ENCODE measurements around the gene TGFA.

TGFA gene

DNA sequence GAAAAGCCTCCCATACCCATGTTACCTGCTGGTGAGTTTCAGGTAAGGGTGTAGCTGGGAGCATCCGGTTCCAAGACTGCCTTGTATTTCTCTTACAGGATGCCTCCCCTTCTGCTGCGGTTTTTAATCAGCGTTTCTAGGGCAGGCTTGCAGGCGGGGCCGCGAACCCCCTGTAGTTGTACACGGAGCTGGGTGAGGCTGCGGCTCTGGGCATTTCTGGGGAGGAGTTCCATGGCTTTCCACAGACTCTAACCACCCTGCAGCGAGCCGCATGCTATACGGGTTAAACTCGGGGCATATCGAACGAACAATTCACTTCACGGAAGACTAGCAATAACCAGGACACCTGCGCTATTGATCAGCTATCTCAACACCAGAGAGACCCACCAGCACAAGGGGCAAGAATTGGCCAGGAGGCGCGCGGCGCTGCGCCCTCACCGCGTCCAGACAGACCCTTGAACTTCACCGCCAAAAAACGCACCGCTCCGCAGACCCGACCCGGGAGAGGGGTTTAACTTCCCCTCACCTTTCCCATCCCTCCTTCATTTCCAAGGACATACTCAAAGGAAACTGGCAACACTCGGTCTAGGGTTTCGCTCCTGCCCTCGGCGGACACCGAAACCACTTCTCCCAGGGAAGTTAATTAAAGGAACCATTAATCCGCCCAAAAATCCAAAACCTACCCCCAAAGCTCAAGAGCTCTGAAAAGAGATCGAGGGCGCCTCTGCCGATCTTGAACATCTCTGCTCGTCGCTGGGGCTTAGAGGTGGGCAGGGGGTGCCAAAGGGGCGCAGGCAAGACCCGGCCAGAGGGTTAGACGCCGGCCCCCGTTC, 909 bp downstream of the TGFA start:
- peak; percentile 9 for DNase-seq

DNA sequence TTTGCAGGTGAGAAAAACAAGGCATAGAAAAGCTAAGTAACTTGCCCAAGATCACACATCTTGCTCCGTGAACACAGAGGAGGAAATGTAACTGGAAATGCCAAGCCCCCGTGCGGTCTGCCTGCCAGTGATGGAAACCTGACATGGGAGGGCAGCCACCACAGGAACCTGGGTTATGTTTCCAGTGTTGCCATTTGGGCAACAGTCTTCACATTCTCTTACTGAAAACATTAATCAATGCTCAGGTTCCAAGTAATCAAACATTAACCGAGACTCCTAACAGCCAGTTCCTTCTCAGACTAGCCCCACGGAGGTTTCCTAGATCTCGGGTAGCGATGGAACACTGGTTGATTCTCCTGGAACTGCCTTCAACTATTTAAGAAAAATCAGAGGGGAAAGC, 2.5 kb downstream of the TGFA start:
- DNase-seq: no peak

DNA sequence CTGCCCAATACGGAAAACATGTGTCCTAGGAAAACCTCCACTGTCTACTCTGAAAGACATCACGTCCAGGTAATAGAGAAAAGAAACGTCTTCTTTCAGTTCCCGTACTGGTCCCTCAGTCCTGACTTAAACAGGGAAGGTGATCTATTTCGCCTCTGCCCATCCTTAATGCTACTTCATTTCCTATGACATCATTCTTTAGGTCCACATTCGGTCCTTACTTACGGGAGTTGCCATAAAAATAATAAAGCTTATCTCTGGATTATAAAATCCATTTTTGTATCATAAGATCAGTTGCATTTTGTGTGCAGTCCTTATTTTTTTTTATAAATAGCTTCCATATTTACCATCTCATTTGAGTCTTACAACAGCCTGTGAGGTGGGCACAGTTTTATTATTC, 3.7 kb downstream of the TGFA start:
- no peak for DNase-seq

DNA sequence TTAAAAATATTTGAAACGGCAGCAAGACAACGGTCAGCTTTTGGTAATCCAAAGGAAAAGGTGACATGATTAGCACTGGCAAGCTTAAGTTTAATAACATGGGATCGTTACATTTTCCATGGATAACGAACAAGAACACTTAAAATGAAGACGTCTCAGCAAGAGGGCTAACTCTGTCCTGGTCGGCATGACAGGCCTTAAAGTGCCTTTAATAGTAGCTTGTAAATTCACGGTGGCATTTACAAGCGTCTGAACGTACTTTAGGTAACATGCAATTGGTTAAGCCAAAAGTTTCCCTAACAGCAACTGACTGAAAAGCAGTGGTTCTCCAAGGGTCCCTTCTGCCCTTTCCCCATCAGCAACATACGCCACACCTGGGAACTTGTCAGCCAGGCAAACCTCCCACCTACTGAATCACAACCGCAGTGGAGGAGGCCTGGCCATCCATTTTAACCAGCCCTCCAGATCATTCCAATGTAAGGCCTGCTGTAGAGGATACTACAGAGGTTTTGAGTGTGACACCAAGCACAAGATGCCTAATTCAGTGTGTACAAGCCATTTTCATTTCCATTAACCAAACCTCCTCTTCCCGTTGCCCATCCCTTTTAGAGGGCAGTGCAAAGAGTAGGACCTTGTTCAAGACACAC, 4.4 kb downstream of the TGFA start:
- no peak for DNase-seq

DNA sequence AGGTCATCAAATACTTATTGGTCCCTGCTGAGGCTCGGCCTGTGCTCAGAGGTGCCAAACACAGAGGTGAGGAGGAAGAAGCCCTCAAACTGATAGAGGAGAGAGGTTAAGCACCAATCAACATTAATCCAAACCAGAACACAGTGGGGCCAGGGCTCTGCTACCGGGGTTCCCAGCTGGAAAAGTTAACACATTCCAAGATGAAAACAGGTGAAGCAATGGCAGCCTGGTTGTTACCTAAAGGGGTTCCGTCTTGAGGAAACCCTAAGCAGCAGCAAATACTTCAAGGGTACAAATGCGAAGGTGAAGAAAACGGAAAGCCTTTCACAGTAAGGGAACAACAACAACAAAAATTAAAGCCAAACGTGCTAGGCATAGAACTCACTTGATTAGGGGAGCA, 5.4 kb downstream of the TGFA start:
- no peak for DNase-seq

DNA sequence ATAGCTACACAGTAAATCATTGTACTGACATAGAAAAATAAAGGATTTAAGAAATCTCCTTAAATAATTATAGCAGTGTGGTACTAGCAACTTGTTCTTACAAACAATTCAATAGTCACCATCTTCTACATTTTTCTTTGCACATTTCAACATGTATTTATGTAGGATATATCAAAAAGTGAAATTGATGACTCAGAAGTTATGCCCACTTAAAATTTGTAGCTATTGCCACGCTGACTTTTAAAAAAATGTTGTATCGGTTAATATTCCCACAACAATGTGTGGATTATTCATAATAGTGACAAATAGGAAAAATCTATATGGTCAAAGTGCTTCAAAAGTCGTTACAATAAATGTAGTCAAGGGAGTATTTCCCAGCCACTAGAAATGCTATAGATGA, 6.7 kb downstream of the TGFA start:
- DNase-seq: no peak

DNA sequence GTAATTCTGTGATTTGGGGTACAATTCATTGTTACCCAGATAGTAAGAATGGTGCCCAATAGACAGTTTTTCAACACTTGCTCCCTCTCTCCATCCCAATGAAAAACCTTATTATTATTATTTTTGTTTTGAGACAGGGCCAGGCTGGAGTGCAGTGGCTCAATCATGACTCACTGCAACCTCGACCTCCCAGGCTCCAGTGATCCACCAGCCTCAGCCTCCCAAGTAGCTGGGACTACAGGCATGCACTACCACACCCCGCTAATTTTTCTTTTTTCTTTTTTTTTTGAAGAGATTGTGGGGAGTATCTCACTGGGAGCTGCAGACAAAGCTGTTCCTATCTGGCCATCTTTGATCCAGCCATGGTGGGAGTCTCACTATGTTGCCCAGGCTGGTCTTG, 7.2 kb downstream of the TGFA start:
- no peak for DNase-seq

DNA sequence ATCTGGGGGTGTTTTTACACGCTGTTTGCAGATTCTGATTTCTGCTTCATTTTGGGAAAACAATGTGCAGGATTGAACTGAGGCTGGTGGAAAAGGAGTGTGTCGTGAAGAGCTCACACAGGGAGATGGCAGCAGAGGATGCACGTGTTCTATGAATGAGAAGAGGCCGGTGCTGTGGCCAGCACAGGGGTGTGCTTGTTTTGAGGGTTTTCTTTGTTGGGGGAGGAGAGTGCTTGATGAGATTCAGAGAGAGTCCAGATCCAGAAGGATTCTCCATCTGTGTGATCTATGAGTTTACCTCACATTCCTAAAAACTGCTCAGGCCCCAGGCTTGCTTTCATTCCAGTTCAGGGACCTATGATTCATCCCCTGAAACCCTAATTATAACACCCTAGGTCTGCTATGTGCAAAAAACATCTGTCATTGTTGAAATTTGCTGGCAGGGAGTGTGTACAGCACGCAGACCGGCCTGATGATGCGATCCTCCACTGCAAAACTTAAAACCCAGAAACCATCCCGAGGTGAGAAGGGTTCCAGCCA, 12.1 kb downstream of the TGFA start:
- no peak for DNase-seq

DNA sequence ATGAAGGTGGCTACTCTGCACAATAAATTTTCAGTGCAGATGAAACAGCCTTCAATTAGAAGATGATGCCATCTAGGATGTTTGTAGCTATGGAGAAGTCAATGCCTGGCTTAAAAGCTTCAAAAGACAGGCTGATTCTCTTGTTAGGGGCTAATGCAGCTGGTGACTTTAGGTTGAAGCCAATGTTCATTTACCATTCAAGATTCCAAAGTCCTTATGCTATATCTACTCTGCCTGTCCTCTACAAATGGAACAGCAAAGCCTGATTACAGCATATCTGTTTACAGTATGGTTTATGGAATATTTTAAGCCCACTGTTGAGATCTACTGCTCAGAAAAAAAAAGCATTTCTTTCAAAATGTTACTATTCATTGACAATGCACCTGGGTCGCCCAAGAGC, 15.8 kb downstream of the TGFA start:
- DNase-seq: no peak

DNA sequence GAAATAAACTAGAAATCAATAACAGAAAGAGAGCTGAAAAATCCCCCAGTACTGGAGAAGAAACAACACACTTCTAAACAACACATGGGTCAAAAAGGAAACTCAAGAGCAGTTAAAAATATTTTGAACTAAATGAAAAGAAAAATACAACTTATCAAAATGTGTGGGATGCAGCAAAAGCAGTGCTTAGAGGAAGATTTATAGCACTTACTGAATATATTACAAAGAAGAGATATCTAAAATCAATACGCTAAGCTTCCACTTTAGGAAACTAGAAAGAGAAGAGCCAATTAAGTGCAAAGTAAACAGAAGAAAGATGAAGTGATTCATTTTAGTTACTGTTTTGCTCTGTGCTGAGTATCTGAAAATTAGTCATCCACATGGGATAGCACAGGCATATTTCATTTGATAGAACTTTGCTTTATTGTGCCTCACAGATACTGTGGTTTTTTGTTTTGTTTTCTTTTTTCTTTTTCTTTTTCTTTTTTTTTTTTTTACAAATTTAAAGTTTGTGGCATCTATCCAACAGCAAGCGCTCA, 17.0 kb downstream of the TGFA start:
- no peak for DNase-seq

DNA sequence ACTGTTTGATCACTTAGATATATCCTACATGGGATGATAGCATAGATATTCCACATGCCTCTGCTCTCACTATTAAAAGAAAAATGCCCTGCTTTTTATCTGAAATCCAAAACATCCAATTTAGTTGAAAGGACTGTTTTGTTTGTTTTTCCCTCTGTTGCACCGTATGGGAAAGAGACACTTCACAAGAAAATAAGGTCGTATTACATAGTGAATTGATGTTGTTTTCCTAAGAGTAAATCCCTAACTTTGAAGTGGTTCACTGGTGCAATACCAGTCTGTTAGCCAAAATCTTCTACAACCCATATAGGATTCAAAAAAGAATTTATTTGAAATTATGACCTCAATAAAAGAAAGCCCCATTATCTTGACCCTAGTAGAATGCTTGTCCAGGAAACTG, 18.1 kb downstream of the TGFA start:
- DNase-seq: no peak

DNA sequence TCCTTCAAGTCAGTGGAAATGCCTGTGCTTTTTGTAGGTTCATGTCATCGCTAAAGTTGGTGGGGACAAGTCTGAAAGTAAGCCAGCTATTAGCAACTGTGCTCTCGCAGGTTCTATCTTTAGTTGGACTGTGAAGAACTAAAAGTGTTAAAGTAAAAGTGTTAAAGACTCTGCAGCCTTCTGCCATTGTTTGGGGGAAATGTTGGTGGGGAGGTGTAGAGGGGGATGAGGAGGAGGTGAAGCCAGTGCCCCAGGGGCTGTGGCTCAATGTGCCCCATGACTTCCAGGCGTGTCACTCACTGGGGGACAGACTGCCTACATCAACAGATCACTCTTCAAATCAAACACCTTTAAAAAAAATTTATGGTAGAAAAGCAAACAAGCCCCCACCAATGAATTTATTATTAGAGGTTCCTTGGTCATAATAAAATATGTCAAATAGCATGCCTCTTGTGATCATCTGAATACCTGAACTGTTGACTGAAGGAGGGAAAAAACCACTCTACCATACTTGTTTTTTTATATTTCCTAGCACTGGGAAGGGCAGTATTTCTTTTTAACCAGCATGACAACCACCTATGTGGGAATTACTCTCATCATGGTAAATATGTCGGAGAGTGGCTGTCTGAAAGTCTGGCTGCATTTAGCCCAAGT, 19.3 kb downstream of the TGFA start:
- no peak for DNase-seq

DNA sequence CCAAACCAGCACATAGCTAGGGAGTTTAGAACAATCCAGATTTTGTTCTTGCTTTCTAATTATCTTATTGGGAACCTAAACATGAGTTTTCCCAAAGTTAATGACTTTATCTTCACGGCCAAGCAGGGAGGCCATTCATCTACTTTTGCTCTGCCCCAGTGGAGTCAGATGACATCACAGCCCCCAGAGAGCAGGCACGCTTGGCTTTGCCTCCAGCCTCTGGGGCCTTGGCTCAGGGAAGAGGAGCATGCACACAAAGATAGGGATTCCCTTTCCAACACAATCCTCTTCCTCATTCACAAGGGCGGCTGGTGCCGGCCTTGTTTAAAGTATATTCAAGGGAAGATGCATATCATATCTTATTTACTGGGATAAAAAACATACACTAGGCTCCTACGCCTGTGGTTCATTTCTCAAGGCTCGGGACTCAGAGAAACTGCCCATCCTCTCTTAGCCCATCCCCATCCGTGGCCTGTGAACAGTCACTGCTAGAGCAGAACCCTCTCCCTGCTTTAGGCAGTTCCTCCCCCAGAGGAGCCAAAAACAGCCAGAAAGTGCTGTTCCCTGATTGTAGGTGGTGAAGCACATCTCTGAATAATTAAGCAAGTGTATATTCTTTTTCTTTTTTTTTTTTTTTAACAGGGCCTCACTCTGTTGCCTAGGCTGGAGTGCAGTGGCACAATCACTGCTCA, 21.2 kb downstream of the TGFA start:
- no peak for DNase-seq

DNA sequence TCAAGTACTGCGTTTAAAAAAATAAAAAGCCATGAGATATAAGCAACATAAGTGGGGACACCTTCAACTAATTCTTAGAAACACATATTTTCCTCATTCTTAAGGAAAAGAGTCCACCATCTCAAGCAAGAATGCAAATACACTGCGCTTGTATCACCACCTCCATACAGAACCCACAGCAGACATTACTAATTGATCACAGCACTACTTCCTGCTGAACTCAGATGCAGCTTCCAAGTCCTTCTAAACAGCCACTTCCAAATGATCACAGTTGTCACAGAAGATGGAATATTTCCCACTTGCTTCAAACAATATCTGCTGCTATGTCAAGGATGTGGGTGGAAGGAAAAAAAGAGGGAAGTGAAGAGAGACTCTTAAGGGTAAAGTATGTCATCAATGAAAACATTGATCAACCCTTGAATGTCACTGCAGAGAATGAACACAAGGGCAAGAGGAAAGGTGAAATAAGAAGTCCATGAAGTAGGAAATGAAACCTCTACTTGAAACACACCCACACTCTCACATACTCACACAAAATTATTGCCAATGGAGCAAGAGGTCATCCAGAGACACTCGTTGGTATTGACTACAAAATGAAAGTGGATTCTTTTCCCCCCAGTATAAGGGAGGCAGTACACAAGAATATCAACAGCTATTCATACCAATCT, 22.1 kb downstream of the TGFA start:
- DNase-seq: no peak

DNA sequence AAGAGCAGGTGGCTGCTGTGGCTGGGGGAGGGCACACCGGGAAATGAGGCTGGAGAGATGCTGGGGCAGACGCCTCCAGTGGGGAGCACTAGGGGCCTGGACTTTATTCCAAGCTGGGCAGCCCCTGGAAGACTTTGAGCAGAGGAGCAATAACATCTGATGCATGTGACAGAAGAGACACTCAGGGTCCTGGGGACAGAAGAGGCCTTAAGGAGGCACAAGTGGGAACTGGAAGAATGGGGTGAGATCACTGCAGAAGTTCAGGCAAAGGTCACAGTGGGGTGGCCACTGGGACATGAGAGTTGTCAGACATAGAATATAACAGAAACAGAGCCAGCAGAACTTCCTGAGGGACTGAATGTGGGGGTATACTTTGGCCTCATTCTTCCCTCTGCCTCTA, 24.0 kb downstream of the TGFA start:
- no peak for DNase-seq

DNA sequence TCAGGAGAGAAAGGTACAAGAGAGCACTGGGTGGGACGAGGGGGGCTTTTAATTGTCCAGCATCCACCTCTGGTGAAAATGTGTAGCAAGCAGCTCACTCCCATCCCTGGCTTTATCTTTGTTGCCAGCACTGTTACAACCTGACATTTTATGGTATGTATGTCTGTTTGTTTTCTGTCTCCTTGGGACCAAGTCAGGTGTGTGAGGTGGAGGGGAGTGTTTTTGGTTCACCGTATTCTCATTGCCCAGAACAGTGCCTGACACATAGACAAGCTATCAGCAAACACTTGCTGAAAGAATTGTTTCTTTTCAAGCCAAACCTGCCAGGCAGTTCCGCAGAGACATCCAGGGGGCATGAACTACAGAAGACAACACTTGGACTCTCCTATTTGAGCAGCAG, 24.7 kb downstream of the TGFA start:
- no peak for DNase-seq

DNA sequence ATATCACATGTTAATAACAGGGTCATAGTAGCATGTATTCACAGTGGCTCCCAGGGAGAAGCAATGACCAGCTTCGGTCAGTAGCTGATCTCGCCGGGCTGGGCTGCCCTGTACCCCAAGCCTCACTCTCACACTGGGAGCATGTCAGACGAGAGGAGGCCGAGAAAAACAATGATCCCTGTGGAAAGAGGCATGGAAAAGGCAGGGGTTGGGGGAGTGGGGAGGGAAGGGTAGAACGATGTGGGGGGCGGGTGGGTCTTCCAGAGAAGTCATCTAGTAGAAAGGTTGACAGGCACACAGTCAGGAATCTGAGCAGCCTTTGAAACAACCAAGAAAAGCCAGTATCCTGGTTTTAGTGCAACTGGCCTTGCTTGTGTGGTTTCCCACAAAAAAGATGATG, 25.4 kb downstream of the TGFA start:
- DNase-seq: no peak

DNA sequence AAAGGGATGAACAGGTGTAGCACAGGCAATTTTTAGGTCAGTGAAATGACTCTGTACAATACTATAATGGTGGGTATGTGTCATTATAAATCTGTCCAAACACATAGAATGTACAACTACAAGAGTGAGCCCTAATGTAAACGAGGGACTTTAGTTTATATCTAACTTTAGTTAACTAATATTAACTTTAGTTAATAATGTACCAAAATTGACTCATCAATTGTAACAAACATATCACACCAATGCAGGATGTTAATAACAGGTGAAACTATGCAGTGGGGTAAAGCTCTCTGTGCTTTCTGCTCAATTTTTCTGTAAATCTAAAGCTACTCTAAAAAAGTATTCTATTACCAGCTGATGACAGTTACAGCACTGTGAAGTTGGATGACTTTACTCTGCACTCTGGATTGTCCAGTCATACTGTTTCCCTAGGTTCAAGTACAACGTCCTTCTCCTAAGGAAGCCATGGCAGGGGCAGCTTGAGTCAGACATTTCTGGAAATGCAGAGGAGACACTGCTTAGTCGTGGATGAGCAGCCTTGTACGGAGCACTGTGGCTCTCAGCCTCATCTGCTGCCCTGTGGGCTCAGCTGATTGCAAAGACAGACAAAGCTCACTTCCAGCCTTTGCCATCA, 26.1 kb downstream of the TGFA start:
- no peak for DNase-seq

DNA sequence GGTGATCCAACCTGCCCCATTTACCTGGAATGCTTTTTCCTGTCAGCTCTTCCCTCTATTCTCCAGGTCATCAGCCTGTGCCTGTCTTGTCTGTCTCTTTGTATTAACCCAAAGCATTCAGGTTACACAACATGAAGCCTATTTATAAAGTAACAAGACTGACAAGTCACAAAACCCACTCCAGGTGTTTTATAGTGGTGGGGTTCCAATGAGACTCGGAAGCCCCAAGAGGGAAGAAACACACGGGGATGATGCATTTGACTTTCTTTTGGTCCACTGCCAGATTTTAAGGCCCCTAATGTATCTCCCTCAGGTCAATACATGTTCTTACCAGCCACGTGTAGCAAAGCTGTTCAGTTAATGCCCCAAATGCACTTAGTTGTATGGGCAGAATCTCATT, 27.5 kb downstream of the TGFA start:
- DNase-seq: no peak

DNA sequence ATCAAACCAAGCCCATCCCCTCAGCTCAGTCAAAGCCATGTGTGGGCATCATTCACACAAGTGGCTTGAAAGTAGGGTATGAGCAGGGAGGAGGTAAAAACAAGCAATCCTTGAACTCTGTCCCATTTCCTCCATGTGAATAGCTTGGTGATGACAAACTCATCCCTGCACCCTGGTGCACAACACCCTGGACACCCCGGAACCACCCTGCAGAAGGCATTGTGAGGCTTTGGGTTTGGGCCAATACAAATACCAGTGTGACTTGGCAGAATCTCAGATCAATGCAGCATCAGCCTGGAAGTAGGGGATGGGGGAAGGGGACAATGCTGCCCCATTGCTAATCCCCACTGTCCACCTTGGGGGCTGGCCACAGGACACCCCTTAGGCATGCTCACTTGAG, 28.6 kb downstream of the TGFA start:
- no peak for DNase-seq

DNA sequence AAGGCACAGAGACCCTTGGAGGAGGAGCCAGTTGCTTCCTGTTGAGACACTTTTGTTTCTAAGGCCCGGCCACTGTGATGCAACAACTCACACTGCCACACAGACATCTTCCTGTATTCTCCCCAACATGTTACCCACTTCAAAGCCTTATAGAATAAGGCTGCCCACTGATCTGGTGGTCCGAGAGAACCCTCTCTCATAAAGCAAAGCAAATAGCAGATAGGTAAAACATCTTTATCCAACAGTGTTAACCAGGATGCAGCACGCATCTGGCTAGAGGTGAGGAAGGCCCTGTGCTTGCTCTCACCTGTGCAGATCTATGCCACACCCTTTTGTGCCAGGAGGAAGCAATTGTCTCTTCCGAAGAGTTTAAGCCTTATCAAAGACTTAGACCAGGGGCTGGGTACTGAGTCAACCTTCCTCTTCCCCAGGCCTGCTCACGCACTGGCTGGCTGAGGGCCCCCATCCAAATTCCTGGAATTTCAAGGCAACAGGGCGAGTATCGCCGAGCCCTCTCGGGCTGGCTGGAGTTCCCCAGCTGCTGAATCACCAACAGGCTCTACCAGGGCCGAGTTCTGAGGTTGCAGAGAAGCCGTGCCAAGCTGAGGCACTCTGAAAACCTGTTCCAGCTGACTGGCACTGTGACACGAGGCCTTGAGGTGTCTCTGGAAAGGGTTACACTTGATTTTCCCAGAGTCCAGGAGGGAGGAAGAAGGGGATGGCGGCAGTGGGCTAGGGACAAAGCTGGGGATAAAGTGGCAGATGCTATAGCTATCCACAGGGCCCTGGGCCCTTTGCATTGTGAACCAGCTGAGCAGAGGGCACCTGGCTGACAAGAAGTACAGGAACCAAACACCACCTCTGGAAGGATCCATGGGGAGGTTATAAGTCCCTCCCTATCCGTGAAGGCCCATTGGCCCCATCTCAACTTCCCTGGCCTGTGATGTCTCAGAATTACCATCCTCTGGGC, 29.3 kb downstream of the TGFA start:
- peak; percentile 6 for DNase-seq
